ENCODE measurements around the gene PARD6G.
"Not testable (repeated sequence)": the region's sequence is repeated elsewhere in the genome, so short reads cannot be mapped to it uniquely, and the experiment has no call there.

Gene PARD6G

DNA sequence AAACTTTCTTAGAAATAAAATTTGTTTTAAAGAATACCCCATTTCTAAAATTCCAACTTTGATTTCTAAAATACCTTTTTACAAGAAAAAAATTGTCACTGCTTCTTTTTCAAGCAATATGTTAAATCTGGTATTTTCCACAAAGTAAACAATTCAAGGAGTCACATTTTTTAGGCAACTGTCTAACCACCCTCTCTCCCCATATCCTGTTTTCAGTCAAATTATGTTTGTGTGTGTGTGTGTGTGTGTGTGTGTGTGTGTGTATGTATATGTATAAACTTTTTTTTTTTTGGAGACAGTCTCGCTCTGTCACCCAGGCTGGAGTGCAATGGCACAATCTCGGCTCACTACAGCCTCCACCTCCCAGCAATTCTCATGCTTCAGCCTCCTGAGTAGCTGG, 79.0 kb downstream of the PARD6G start:
- DNase-seq, result no peak

- DNase-seq, result no peak
These were observed 79.4 kb downstream of the PARD6G start for GRCh38 chr18:80167931-80168330.

DNA sequence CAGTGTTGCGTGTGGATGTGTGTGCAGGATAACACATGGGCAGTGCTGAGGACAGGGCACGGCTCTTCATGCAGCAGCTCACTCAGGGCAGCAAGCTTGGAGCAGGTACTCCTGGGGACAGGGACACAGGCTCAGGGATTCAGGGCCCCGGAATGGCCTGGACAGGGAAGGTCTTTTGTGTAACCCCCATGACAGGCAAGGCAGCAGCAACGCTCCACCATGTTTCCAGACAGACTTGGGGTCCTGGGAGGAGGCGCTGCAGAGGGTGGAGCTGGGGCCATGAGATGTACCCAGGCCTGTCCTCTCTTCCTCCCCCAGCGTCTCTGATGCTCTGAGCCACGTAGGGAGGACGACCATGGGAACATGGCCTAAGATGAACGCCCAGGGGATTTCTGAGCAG, 80.0 kb downstream of the PARD6G start:
- no peak for DNase-seq

DNA sequence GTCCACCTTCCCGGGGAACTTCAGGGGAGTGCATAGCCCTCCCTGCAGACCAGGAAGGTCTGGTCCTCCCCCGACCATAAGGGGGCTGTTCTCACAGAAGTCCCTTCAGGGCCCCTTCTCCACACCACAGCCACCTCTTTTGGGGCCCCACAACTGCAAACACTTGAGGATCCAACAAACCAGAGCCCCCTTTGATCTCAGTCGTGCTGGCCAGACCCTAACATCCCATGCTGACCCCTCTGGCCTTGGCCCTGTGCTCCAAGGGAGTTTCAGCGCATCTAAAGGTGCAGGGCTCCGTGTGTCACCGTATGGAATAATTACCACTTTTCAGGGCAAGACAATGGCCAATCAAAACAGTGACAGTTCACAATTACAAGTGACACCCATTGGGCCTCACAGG, 80.6 kb downstream of the PARD6G start:
- no peak for DNase-seq

DNA sequence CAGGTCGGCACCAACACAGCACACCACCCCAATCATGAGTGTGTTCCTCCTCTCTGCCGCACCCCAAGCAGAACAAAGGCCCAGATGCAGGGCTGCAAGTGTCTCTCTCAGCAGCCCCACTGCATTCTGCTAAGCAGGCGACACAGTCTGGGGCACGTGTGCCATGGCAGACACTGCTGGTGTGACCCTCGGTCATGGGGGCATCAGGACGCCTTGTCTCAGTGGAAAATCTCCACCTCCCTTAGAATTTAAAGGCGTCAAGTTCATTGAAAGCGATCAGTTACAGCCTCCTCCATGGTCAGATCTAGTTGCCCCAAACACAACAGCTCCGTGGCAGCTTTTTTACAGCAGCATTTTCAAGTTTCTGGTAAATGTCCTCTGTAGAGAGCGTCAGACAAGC, 81.1 kb downstream of the PARD6G start:
- no peak for DNase-seq

DNA sequence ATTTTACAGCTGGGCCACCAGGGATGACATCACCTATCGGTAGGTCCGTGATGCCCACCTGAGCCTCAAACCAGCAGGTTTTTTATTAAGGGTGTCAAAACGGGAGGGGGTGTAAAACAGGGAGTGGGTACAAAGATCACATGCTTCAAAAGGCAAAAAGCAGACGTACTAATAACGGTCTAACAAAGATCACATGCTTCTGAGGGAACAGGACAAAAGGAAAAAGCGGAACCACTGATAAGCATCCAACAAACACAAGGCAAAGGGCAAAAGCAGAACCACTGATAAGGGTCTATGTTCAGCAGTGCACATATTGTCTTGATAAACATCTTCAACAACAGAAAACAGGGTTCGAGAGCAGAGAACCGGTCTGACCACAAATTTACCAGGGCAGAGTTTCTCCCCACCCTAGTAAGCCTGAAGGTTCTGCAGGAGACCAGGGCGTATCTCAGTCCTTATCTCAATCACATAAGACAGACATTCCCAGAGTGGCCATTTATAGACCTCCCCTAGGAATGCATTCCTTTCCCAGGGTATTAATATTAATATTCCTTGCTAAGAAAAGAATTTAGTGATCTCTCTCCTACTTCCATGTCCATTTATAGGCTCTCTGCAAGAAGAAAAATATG, 82.5 kb downstream of the PARD6G start:
- not testable (repeated sequence) for DNase-seq

- DNase-seq, result no peak
These were observed 84.1 kb downstream of the PARD6G start for GRCh38 chr18:80163183-80163582.

- DNase-seq, result no peak
These were observed 85.4 kb downstream of the PARD6G start for GRCh38 chr18:80161781-80162417.

GRCh38 chr18:80159713-80160636, 87.3 kb downstream of the PARD6G start:
- no peak for DNase-seq

GRCh38 chr18:80158365-80158764, 88.9 kb downstream of the PARD6G start:
- no peak for DNase-seq

DNA sequence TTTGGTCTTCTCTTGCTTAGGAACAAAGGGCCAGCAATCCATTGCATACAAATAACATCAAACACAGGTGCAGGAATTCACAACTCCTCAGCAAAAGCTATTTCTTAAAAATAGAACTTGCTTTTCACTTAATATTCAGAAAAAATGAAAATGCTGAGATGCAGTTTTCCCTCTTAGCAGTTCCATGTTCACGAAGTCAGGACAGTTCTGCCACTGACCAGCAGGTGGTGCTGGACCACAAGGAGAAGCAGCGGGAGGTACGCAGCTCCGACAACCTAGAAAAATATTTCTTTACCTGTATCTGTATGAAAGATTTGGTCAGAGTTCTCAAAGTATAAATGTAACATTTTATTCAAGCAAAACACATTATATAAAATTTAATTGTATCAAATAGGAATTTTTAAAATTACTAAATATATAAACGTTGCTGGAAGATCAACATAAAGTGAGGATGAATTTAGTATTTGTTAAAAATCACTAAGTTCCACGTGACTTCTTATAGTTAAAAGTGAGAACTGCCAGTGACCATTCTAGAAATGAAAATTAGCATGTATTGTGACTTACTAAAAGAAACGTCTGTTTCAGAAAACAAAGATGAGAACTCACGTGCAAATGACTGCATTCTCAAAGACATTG, 89.5 kb downstream of the PARD6G start:
- peak; percentile 37 to 47 for DNase-seq

GRCh38 chr18:80154293-80154692, 93.0 kb downstream of the PARD6G start:
- DNase-seq, result peak; percentile 24 to 39

GRCh38 chr18:80149667-80150066, 97.6 kb downstream of the PARD6G start:
- DNase-seq, result no peak

- peak; percentile 4 to 14 for DNase-seq
These were observed 98.8 kb downstream of the PARD6G start for GRCh38 chr18:80148326-80149199.

GRCh38 chr18:80147418-80148325, 99.6 kb downstream of the PARD6G start:
- DNase-seq, result peak; percentile 31 to 40

DNA sequence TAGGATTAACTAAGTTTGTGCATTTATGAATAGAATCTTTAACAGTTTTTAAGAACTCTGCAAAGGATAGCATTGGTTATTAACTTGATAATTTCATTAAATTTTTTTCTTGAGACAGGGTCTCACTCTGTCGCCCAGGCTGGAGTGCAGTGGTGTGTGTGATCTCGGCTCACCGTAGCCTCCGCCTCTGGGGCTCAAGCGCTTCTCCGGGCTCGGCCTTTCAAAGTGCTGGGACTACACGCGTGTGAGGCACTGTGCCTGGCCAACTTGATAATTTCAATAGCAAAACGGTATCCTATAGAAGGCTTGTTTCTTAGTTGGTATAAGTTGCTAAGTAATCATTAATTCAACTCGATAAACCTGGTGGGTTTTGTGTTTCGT, 100.3 kb downstream of the PARD6G start:
- no peak for DNase-seq

- no peak for DNase-seq
These were observed 102.0 kb downstream of the PARD6G start for GRCh38 chr18:80145196-80145804.

GRCh38 chr18:80143881-80144280, 103.4 kb downstream of the PARD6G start:
- DNase-seq, result no peak

GRCh38 chr18:80140455-80140985, 106.8 kb downstream of the PARD6G start:
- no peak for DNase-seq

DNA sequence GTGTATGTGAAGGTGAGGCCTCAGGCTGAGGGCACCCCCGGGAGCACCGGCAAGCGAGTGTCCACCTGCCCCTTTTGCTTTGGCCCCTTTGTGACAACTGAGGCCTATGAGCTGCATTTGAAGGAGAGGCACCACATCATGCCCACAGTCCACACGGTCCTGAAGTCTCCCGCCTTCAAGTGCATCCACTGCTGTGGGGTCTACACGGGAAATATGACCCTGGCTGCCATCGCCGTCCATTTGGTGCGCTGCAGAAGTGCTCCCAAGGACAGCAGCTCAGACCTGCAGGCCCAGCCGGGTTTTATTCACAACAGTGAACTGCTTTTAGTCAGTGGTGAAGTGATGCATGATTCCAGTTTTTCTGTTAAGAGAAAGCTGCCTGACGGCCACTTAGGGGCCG, 109.3 kb downstream of the PARD6G start:
- DNase-seq, result no peak

Data from AML-193 (cell line).